GM19025 (cell line): ENCODE results near the gene MRPS33.
"Not testable (repeated sequence)": the region's sequence is repeated elsewhere in the genome, so short reads cannot be mapped to it uniquely, and the experiment has no call there.

Experiments
- ATAC-seq: cut with Tn5 transposase; IDR thresholded peaks from one replicate; pipeline ENCODE4 v1.9.1; 2021; ENCODE audit warnings: mild to moderate bottlenecking, low read depth, moderate library complexity; ENCODE audit not compliant: unreplicated experiment

The MRPS33 gene

DNA sequence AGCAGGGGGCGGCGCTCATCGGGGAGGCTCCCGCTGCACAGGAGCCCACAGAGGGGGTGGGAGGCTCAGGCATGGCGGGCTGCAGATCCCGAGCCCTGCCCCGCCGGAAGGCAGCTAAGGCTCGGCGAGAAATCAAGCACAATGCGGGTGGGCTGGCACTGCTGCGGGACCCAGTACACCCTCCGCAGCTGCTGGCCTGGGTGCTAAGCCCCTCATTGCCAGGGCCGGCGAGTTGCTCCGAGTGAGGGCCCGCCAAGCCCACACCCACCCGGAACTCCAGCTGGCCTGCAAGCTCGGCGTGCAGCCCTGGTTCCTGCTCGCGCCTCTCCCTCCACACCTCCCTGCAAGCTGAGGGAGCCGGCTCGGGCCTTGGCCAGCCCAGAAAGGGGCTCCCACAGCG, 57.8 kb downstream of the MRPS33 start:
- not testable (repeated sequence) for ATAC-seq
